Heart left ventricle (tissue), 13 donors: ENCODE results near the gene TDRD1.

Source experiments
- POLR2A ChIP-seq, 2 donors: fragments of 450-650 bp; IDR thresholded peaks; one replicate each; pipeline ENCODE4 v1.6.1; 2017; ENCODE audit warnings: antibody characterized with exemption in 2 of 2, mild to moderate bottlenecking in 2 of 2, moderate library complexity in 2 of 2
- TF ChIP-seq, protein P1 (sequence below), 12 donors: fragments of 200-600 bp; sonication (generic) in 4 of 12; IDR thresholded peaks; one replicate each; pipeline versions ENCODE4 v1.5.0 to v1.8.0; 2018 to 2022; ENCODE audit warnings: antibody characterized with exemption in 12 of 12, mild to moderate bottlenecking in 5 of 12
- donor health status: ischemic (EF 13 %, LVEDD 7.1; RV severe dilation, severe dysfunction).
- donor health status: DM: no; HTN: yes; CAD: no.
- donor health status: DM: no; HTN: no; CAD: no.
- donor health status: ischemic (EF 25% LVEDD 6.9; RV normal size, moderate dysfunction).
- donor health status: ischemic (EF 25% LVEDD 5.7; RV mildly dilated, moderate dysfunction).
- donor health status: ischemic (EF 35%, LVEDD 5.7; RV mildly dilated, moderate dysfunction).
- donor health status: nonischemic (EF 11% LVEDD 7.7; RV severe dilation, severe dysfunction).
- donor health status: DM: yes; HTN: yes; CAD: no.
- donor health status: PGD.
- donor health status: ischemic (EF 29% LVEDD 5.4; RV normal size, mild dysfunction).
- donor health status: nonischemic (EF 23%, LVEDD 6.1; RV moderate dilation, normal function).

DNA sequence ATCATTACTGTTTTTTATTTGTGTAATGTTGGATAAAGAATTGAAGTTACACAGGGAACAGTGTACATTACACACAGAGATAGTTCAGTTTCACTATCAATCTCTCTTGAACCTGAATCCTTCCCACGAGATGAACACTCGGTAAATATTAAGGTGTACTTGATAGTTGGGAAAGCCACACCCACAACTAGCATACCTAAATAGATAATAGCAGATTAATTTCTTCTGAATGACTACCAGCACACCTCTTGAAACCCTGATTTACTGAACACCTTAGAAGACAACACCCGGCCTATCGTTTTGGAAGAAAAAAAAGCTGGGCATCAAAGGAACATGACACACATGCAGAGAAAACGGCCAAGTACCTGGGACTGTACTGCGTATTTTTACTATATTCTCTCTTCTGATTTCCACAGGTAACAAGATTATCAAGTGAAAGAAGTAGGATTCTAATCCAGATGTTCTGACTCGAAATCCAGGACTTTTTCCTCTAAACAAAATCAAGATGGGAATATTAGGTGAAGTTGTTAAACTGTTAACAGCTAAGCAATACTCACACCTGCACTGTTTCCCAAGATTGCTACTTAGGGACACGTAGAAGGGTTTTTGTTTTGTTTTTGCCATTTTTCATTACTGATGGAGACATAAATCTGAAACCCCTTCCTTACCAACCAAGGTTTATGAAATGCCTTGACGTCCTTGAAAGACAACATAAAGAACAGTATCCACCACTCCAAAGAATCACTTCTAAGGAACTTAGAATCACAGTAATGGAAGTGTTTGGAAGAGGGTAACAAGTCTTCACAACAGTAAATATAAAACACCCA, 6.2 kb upstream of the TDRD1 start:
- TF ChIP-seq POLR2A (IDR thresholded peaks at IDR 0.05): no peak
- TF ChIP-seq, protein P1, sequence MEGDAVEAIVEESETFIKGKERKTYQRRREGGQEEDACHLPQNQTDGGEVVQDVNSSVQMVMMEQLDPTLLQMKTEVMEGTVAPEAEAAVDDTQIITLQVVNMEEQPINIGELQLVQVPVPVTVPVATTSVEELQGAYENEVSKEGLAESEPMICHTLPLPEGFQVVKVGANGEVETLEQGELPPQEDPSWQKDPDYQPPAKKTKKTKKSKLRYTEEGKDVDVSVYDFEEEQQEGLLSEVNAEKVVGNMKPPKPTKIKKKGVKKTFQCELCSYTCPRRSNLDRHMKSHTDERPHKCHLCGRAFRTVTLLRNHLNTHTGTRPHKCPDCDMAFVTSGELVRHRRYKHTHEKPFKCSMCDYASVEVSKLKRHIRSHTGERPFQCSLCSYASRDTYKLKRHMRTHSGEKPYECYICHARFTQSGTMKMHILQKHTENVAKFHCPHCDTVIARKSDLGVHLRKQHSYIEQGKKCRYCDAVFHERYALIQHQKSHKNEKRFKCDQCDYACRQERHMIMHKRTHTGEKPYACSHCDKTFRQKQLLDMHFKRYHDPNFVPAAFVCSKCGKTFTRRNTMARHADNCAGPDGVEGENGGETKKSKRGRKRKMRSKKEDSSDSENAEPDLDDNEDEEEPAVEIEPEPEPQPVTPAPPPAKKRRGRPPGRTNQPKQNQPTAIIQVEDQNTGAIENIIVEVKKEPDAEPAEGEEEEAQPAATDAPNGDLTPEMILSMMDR (IDR thresholded peaks at IDR 0.05): no peak
